ENCODE results near the gene OR56B4.
A peak's percentile ranks its signal among the peaks of the same experiment; 100 is the strongest.
"Not testable (repeated sequence)": the region's sequence is repeated elsewhere in the genome, so short reads cannot be mapped to it uniquely, and the experiment has no call there.

OR56B4 gene, protein sequence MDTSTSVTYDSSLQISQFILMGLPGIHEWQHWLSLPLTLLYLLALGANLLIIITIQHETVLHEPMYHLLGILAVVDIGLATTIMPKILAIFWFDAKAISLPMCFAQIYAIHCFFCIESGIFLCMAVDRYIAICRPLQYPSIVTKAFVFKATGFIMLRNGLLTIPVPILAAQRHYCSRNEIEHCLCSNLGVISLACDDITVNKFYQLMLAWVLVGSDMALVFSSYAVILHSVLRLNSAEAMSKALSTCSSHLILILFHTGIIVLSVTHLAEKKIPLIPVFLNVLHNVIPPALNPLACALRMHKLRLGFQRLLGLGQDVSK

DNA sequence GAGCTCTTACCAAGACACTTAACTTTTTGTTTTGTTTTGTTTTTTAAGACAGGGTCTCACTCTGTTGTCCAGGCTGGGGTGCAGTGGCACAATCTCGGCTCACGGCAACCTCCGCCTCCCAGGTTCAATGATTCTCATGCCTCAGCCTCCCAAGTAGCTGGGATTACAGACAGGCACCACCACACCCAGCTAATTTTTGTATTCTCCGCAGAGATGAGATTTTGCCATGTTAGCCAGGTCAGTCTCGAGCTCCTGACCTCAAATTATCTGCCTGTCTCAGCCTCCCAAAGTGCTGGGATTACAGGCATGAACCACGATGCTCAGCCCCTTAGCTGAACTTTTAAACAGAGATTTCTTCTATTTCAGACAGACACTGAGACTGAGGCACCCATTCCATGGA is at the start of gene OR56B4:
OR56B4 (plus strand) TSS at position 301 of the 400 bp plus-strand sequence; CDS start at position 396, 95 bp downstream.
- not testable (repeated sequence) for DNase-seq

DNA sequence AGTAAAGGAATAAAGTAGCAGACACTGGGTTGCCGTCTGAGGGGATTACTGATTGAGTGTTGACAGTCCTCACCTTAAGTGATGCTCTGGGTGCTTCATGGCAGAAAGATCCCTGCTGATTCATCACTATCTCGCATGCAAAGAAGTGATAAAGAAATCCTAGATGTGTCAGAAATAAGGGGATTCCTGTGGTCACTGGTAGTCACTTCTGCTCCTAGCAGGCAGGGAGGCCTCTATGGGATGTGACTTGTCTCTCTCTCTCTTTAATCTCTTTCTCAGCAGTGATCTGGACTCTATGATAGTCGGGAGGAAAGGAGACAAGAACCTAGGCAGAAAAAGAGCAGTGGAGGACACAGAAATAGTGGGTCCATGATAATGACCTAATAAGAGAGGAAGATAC is 46.0 kb upstream of the OR56B4 start:
- DNase-seq, result no peak

DNA sequence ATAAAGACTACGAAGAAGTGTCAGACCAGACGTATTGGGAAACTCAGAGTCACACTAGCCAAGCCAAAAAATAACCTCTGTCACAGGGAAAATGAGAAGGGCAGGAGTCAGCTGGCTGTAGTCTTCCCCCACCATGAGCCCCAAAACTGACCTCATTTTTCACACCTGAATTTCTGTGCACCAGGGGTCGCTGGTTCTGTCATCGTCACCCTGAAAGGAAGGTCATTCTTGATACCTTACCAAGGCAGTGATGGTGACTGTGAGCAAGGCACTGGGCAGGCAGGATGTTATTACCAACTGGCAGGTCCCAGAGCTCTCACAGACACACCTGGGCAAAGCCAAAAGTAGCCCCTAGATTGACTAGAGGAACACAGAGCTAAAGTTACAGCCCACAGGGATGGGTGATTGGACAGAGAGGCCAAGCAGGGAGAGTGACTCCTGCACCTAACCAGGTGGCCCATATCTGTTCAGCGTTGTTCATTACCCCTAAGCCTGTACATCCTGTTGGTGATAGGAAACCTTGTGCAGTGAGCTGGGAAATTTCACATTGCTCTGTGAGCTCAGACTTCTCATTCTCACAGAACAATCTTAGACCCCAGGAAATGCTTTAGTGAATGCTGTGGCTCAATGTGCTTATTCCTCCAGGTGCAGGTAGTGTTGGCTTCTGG is 44.7 kb upstream of the OR56B4 start:
- no peak for DNase-seq

DNA sequence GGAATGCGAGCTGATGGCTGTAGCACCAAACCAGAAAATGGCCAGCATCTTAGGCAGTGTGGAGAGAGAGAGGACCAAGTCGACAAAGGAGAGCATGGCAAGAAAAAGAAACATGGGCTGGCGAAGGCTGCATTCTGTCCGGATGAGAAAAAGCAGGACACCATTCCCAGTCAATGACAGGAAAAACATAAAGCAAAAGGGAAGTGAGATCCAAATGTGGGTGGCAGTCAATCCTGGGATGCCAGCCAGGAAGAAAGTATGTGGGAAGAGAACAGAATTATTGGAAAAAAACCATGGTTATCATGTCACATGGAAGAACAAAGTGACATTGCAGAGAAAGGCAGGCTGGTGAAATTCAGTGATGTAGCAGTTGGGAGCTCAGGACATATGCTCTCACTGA is 40.0 kb upstream of the OR56B4 start:
- no peak for DNase-seq

DNA sequence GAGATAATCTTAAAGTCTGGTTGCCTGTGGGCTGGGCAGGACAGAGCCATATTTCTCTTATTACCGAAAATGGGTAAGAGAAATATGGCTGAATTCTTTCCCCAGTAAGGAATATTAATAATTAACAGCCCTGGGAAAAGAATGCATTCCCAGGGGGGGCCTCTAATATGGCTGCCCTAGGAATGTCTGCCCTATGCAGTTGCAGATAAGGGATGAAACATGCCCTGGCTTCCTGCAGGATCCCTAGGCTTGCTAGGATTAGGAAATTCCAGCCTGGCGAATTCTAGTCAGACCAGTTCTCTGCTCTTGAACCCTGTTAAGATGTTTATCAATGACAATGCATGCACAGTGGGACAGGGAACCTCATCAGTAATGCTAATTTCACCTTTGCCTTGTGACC is 31.0 kb upstream of the OR56B4 start:
- not testable (repeated sequence) for DNase-seq

DNA sequence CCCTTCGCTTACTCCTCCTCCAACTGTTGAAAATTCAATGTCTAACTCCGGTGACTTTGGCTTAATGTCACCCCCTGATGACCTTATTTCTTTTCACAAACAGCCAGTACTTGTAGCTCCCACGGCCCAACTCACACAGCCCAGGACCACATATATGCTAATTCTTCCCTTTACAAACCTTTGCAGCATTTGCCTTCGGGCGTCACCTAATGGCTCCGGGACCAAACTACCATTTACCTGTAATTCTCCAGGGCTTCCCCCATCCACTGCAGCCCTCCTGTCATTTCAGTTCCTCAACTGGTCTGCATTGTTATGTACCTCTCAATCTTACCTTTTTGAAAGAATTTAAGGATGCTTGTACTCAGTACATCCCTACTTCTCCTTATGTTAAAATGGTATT is 29.8 kb upstream of the OR56B4 start:
- DNase-seq, result no peak

DNA sequence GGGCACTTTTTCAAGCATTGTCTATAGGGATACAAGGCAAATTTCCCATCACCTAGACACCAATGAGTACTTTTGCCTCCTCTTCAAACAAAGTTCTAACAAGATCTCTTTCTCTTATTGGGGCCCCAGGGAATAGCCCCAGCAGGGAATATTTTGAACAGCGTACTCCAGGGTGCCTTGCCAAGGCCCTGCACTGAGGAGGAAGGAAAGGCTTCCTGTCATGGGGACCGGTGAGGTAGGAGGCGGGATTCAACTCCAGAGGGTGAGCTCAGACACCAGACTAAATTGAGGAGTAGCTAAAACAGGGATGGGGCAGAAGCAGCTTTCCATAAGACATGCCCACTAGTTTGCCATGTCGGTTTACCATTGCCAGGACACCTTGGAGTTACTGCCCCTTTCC is 28.0 kb upstream of the OR56B4 start:
- DNase-seq, result no peak

DNA sequence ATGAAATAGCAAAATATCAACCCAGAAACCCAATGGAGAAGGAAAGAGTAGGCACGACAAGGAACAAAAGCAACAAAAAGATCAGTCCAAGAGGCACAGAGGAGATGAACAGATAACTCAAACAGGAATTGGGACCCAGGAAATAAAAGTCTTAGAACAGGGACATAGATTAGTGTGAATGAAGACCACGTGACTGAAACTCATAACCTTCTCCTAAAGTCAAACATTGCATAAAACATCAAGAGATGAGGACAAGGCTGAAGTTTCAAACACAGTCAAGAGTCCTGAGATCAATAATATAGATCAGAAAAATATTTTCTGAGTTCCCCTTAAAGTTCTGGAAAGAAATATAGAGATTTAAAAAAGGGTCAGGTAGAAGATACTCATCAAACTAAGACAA is 24.4 kb upstream of the OR56B4 start:
- no peak for DNase-seq

DNA sequence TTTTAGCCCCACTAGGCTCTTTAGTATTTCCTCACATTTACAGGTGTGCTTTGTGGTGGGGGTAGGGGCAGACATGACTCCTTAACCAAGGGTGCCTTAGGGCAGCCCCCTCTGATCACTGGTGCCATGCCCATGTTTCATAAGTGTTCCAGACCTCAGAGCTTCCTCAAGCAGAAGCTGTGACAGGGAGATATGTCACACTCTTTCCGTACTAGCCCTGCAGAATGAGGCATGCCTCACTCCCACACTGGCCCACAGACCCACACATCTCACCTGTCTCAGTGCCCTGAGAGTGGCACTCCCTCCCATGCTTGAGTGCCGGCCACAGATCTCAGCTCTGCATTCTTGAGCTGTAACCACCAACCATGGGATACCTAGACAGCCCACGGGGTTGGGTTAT is 22.9 kb upstream of the OR56B4 start:
- DNase-seq, result no peak

DNA sequence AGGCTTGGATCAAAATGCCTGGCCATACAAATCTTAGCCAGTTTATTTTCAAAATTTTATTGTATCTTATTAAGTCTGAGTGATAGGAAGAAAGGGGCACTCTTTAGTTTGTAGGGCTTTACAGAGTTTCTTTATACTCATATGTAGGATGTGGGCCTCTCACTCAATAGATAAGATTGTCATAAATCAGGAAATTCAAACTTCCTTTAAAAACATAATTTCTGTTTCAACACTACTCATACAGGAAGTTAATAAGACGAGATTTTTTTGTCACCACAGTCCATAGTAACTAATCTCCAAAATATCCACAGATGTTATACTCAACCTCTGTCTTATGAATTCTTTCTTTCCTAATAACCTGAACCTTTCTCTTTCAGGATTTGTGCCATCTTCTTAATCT is 13.3 kb upstream of the OR56B4 start:
- DNase-seq, result no peak

DNA sequence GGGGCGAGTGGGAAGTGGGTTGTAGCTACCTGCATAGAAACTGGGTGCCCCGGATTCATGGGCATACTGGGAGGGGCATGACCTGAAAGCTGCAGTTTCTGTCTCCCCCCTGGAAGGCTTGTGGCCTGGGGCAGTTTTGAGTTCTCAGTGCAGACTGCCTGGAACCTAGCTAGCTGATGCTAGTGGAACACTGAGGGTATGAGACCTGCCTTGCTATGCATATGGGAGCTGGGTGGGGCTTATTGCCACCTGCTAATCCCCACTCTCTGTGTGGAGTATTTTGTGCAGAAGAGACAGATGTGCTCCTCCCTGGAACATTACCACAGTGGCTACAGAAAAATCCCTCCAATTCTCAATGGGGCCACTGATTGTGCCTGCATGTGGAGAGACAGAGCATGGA is 11.7 kb upstream of the OR56B4 start:
- DNase-seq, result no peak

DNA sequence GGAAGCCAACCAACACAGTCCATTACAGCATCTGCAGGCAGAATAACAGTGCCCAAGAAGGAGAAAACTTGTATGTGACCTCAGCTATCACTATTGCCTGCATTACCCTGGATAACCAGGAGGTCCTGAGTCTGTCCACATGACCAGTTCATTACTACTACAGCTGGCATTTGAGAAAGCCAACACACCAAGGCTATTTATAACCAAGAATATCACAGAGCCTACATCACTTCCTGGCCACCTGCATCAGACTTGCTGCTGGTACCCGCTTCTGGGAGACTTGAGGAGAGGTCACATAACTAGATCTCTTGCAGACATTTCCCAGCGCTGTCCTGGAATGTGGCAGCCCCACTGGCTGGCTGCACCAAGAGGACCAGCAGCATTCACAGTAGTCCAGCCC is 11.1 kb upstream of the OR56B4 start:
- DNase-seq, result no peak

DNA sequence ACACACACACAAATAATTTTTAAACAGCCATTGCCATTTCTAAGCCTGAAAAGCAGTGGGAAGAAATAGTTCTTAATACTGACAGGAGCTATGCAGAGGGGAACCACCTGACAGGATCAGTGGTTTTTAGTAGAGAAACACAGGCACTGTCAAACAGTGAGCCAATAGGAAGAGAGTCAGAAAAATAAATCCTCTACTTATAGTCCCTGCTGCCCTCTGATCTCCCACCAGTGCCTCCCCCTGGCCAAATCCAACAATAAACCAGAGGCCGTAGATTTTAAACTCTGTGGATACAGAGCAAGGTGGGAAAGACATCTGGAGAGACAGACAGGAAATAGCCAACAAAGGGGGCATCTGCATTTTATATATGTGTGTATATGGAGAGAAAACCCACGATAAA is 7.9 kb upstream of the OR56B4 start:
- no peak for DNase-seq

DNA sequence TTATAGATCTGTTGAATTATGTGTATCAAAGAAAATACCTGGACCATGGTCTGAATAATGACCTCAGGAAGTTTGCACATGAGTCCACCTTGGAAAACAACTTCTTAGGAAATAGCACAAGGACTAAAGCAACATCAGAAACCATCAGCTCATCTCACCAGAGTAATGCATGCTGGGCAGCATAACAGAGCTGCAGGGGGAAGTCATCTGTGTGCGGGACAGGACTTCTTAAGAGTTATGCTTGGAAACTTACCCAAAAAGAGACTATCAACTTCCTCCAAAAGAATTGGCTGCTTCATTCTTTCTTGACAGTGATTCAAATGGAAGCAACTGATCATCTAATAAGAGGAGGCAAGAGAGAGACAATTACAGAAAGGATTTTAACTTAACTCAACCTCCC is 2.5 kb downstream of the OR56B4 start:
- no peak for DNase-seq

DNA sequence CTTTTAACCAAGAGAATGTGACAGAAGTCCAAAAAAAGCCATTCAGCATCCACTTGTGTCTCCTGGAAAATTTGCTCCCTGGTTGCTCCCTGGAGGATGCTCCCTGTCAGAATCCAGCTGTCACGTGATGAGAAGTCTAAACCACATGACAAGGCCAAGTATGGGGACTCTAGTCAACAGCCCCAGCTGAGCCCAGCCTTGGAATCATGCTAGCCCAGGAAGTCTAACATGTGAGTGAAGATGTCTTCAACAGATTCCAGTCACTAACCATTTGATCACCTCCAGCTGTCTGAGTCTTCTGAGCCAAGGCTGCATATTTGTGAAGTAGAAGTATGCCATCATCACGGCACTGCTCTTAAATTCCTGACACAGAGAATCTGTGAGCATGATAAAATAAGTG is 4.2 kb downstream of the OR56B4 start:
- peak; percentile 1 for DNase-seq

DNA sequence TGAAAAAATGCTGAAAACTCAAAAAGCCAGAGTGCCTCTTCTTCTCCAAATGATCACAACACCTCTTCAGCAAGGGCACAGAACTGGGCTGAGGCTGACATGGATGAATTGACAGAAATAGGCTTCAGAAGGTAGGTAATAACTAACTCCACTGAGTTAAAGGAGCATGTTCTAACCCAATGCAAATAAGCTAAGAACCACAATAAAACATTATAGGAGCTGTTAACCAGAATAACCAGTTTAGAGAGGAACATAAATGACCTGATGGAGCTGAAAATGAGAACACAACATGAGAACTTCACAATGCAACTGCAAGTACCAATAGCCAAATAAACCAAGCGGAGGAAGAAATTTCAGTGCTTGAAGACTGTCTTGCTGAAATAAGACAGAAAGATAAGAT is 9.2 kb downstream of the OR56B4 start:
- DNase-seq, result no peak

DNA sequence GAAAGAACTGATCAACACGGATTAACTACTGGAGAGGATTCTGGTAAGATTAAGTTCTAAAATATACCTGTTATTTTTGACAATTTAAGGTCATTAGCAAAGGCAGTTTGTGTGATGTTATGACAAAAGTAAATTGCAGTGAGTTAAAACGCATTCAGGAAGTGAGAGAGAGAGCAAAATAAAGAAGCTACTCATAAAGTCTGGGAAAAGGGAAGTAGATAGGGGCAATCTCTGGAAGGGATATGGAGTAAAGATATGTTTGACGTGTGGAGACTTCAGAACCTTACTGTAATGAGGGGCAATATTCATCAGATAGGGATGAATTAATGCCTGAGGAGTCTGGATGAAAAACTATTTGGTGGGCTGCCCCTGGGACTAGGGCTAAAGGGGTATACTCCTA is 16.8 kb downstream of the OR56B4 start:
- no peak for DNase-seq

DNA sequence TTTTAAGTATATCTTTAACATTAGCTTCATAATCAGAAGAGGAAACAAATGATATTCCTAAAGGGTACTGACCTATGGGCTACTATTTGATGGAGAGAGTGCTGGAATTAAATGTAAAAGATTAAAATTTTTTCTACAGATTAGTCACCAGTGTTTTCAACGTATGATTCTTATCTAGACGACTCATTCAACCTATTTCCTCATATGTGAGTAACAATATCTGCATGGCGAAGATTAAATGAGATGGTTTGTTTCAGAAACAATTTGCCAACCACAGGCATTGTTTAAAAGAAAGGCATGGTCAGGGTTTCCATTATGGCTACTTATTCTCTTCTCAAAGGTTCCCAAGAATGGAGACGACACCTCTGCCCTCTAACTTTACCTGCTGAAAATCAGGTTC is 20.4 kb downstream of the OR56B4 start:
- no peak for DNase-seq

DNA sequence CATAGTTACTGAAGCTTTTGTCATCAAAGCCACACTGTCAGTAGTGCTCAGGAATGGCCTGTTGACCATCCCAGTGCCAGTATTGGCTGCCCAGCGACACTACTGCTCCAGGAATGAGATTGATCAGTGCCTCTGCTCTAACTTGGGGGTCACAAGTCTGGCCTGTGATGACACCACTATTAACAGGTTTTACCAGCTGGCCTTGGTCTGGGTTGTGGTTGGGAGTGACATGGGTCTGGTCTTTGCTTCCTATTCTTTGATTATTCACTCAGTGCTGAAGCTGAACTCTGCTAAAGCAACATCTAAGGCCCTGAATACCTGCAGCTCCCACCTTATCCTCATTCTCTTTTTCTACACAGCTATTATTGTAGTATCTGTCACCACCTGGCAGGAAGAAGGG is 21.5 kb downstream of the OR56B4 start:
- no peak for DNase-seq

DNA sequence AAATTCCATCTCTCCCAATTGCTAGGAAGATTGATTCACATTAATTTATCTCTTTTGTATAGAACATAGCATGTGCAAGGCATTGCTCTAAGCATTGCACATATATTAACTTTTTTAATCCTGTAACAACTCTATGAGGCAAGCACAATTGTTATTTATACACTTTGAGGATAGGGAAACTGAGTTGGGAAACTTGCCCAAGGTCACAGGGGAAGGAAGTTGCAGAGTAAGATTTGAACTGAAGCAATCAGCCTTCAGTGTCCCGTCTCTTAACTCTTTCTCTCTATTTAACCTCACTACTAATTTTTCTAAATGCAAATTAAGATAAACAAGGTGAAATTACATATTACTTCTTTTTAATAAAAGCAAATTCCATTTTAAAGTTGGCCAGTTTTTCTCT is 22.2 kb downstream of the OR56B4 start:
- DNase-seq, result no peak

DNA sequence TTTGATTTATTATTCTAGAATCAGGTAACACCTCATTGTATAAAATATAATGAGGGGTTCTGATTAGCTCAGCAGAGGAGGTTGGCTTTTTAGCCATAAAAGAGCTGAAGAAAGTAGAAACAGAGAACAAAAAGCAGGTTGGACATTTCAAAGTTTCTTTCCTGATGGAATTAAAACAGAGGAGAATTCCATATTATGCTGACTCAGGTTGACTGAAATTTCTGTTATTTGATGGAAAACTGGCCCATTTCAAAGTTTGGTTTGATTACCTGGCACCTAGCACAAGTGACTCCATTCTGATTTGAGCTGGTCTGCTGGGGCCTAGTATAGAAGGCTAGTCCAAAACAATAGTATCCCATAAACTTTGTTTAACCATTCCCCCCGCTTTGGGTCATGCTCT is 24.9 kb downstream of the OR56B4 start:
- DNase-seq, result no peak

DNA sequence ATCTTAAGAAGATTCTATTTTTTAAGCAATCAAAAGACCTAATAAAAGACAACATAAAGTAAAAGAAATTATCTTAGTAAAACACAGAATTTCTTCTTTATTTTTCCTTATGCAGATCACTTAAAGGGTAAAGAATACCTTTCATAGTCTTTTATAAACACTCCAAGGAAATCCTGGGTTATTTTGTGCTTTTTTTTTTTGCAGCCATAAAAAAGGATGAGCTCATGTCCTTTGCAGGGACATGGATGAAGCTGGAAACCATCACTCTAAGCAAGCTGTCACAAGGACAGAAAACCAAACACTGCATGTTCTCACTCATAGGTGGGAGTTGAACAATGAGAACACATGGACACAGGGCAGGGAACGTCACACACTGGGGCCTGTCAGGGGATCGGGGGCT is 28.5 kb downstream of the OR56B4 start:
- DNase-seq, result not testable (repeated sequence)

DNA sequence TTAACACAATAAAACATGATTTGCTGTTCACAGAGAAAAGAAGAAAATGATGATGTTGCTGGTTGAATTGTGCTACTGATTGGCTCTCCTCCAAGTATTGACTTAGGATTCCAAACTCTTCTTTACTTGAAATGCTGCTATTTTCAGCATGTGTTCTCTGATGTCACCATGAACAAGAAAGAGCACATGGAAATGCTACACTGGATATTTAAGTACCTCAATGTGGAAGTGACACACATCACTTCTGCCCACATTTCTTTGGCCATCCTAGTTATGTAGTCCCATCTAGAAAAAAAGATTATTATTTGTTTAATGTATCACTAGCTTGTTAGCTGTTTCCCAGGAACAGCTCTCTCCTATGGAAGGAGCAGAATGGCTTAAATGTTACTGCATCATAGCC is 35.5 kb downstream of the OR56B4 start:
- DNase-seq, result no peak

DNA sequence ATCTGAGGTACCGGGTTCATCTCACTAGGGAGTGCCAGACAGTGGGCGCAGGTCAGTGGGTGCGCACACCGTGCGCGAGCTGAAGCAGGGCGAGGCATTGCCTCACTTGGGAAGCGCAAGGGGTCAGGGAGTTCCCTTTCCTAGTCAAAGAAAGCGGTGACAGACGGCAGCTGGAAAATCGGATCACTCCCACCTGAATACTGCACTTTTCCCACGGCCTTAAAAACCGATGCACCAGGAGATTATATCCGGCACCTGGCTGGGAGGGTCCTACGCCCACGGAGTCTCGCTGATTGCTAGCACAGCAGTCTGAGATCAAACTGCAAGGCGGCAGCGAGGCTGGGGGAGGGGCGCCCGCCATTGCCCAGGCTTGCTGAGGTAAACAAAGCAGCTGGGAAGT is 36.3 kb downstream of the OR56B4 start:
- DNase-seq, result peak; percentile 19

DNA sequence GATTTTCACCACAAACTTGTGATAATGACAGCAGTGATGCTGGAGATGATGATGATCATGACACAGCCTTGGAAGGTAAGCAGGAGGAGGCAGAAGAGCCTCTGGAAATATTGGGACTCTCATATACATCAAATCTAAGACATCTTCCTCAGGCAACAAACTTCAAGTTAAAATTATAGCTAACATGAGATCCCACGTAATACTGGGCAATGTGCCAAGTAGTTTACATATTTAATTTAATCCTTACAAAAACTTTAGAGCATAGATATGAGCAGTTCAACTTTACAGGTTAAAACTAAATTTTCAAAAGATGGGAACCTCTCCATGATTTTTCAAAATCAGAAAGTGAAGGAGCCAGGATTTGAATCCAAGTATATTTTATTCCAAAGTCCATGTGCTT is 43.6 kb downstream of the OR56B4 start:
- no peak for DNase-seq
